Ishikawa (cell line): ENCODE results near the gene SIVA1.

ENCODE experiments used
- CEBPB ChIP-seq: IDR thresholded peaks from 2 replicates; pipeline ENCODE4 v1.6.1; 2012
- CREB1 ChIP-seq: IDR thresholded peaks from 2 replicates; pipeline ENCODE4 v1.6.1; 2012; ENCODE audit warnings: low read depth
- EGR1 ChIP-seq: IDR thresholded peaks from 2 replicates; pipeline ENCODE4 v1.6.1; 2012
- EP300 ChIP-seq: IDR thresholded peaks from 2 replicates; pipeline ENCODE4 v1.6.1; 2012; ENCODE audit warnings: borderline replicate concordance
- RAD21 ChIP-seq: IDR thresholded peaks from 2 replicates; pipeline ENCODE4 v1.6.1; 2012; ENCODE audit warnings: low read depth
- REST ChIP-seq: IDR thresholded peaks from 2 replicates; pipeline ENCODE4 v1.6.1; 2012; ENCODE audit warnings: low read depth, mild to moderate bottlenecking
- TAF1 ChIP-seq: IDR thresholded peaks from 2 replicates; pipeline ENCODE4 v1.6.1; 2012; ENCODE audit warnings: low read depth, mild to moderate bottlenecking
- TEAD4 ChIP-seq: IDR thresholded peaks from 2 replicates; pipeline ENCODE4 v1.6.1; 2012
- YY1 ChIP-seq: IDR thresholded peaks from 2 replicates; pipeline ENCODE4 v1.6.1; 2012; ENCODE audit warnings: low read depth
- TF ChIP-seq, protein P1 (sequence below): IDR thresholded peaks from 2 replicates; pipeline ENCODE4 v1.6.1; 2012

GRCh38 chr14:104752735-104753527, at the start of gene SIVA1:
- TF ChIP-seq EP300, result no peak
- TF ChIP-seq YY1, result peak; percentile 83
- TF ChIP-seq TAF1, result peak; percentile 79
- no peak for TF ChIP-seq RAD21
- TF ChIP-seq CEBPB, result no peak
- TF ChIP-seq TEAD4, result peak; percentile 30; the same call in 1 of the 2 replicates
- TF ChIP-seq REST, result no peak
- TF ChIP-seq EGR1, result no peak; the same call in 1 of the 2 replicates
- TF ChIP-seq CREB1, result peak; percentile 95
- TF ChIP-seq, protein P1, sequence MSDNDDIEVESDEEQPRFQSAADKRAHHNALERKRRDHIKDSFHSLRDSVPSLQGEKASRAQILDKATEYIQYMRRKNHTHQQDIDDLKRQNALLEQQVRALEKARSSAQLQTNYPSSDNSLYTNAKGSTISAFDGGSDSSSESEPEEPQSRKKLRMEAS, result peak; percentile 63; the same call in 1 of the 2 replicates
